Retinal pigment epithelial cell (primary cell): ENCODE data around the gene CLK4.
"Not testable (repeated sequence)": the region's sequence is repeated elsewhere in the genome, so short reads cannot be mapped to it uniquely, and the experiment has no call there.

ENCODE experiments used
- DNase-seq: peaks from one replicate; pipeline ENCODE4 v3.0.0-alpha.2; 2010; ENCODE audit warnings: low read depth
- H3K4me3 ChIP-seq: 2 replicates; pipeline ENCODE4 v1.5.1; 2011; ENCODE audit warnings: mild to moderate bottlenecking, low read length, control low read depth, moderate library complexity
- CTCF ChIP-seq: conservative IDR thresholded peaks from 2 replicates; pipeline ENCODE4 v1.5.1; 2011; ENCODE audit warnings: low read depth, low read length, control low read depth, inconsistent platforms

The CLK4 gene

GRCh38 chr5:178589180-178590140 lies 37.4 kb downstream of the CLK4 start:
- DNase-seq = no peak
- no peak overlapping the region for H3K4me3 ChIP-seq
- TF ChIP-seq CTCF = no peak

- no peak for DNase-seq
- no peak overlapping the region for H3K4me3 ChIP-seq
- TF ChIP-seq CTCF = no peak
Observed at GRCh38 chr5:178588769-178589168, 38.1 kb downstream of the CLK4 start.

- TF ChIP-seq CTCF = no peak
- no peak overlapping the region for H3K4me3 ChIP-seq
- DNase-seq = no peak
Observed at GRCh38 chr5:178587763-178588611, 38.9 kb downstream of the CLK4 start.

GRCh38 chr5:178586396-178586795 lies 40.5 kb downstream of the CLK4 start:
- no peak overlapping the region for H3K4me3 ChIP-seq
- TF ChIP-seq CTCF = no peak
- no peak for DNase-seq

- not testable (repeated sequence) for DNase-seq
Observed at GRCh38 chr5:178585421-178585820, 41.4 kb downstream of the CLK4 start.

GRCh38 chr5:178583279-178583678 lies 43.6 kb downstream of the CLK4 start:
- H3K4me3 ChIP-seq = no peak overlapping the region
- TF ChIP-seq CTCF = no peak
- DNase-seq = no peak

More at GRCh38 chr5:178585421-178585820, 41.4 kb downstream of the CLK4 start:
- not testable (repeated sequence) for H3K4me3 ChIP-seq

- TF ChIP-seq CTCF = no peak
- no peak for DNase-seq
- no peak overlapping the region for H3K4me3 ChIP-seq
Observed at GRCh38 chr5:178582291-178582690, 44.6 kb downstream of the CLK4 start.
